Thoracic aorta (tissue), 2 donors: ENCODE measurements around the gene GABRG3. TPM values are rescaled to one million over a fixed set of nuclear protein-coding genes. Genes with fewer than 3 reads are reported as not detected.

Experiments
- ATAC-seq: fragments of 150-250 bp; one replicate; pipeline ENCODE4 v1.8.0; 2017; ENCODE audit warnings: low read depth; ENCODE audit not compliant: insufficient number of reproducible peaks, low FRiP score
- DNase-seq: peaks from one replicate; pipeline ENCODE4 v3.0.0-alpha.2; 2020; ENCODE audit warnings: low spot score
- H3K27ac ChIP-seq, 2 donors: fragments of 200-600 bp; sonication (generic); 1 replicate in 1 of 2; 2 replicates in 1 of 2; pipeline ENCODE4 v1.5.1; 2016; ENCODE audit warnings: mild to moderate bottlenecking in 2 of 2, moderate library complexity in 2 of 2
- H3K27me3 ChIP-seq: fragments of 200-600 bp; sonication (generic); replicated peaks from 2 replicates; pipeline ENCODE4 v1.6.0; 2016; ENCODE audit warnings: mild to moderate bottlenecking; ENCODE audit not compliant: insufficient read depth
- H3K36me3 ChIP-seq: fragments of 200-600 bp; sonication (generic); one replicate; pipeline ENCODE4 v1.5.1; 2016
- H3K4me1 ChIP-seq, 2 donors: fragments of 200-600 bp; sonication (generic); 1 replicate in 1 of 2; 2 replicates in 1 of 2; pipeline versions ENCODE4 v1.5.1 to v1.6.0; 2016; ENCODE audit warnings: low read depth in 2 of 2, mild to moderate bottlenecking in 1 of 2; ENCODE audit not compliant: control insufficient read depth in 1 of 2
- H3K4me3 ChIP-seq: fragments of 200-600 bp; sonication (generic); 2 replicates; pipeline ENCODE4 v1.5.1; 2016; ENCODE audit warnings: mild to moderate bottlenecking
- H3K9me3 ChIP-seq: fragments of 200-600 bp; sonication (generic); 2 replicates; pipeline ENCODE4 v1.5.1; 2016
- total RNA-seq, 2 donors: library from RNA; depleted of rRNA; stranded (reverse); fragments of >200 nt; gene quantifications; one replicate each; pipeline versions ENCODE4 v1.1.0 to v1.2.3, GENCODE V29; 2016
- TF ChIP-seq, protein P1 (sequence below): fragments of 200-600 bp; sonication (generic); IDR thresholded peaks from one replicate; pipeline ENCODE4 v1.5.1; 2019; ENCODE audit warnings: antibody characterized with exemption

GABRG3 gene
- total RNA-seq, 2 donors from 2014 or later = not detected

- TF ChIP-seq, protein P1, sequence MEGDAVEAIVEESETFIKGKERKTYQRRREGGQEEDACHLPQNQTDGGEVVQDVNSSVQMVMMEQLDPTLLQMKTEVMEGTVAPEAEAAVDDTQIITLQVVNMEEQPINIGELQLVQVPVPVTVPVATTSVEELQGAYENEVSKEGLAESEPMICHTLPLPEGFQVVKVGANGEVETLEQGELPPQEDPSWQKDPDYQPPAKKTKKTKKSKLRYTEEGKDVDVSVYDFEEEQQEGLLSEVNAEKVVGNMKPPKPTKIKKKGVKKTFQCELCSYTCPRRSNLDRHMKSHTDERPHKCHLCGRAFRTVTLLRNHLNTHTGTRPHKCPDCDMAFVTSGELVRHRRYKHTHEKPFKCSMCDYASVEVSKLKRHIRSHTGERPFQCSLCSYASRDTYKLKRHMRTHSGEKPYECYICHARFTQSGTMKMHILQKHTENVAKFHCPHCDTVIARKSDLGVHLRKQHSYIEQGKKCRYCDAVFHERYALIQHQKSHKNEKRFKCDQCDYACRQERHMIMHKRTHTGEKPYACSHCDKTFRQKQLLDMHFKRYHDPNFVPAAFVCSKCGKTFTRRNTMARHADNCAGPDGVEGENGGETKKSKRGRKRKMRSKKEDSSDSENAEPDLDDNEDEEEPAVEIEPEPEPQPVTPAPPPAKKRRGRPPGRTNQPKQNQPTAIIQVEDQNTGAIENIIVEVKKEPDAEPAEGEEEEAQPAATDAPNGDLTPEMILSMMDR = no peak
- ATAC-seq = no peak
Measured at GRCh38 chr15:26934848-26935247, 36.1 kb upstream of the GABRG3 start.

GRCh38 chr15:26935322-26935721 is 35.7 kb upstream of the GABRG3 start:
- ATAC-seq = no peak
- H3K36me3 ChIP-seq = no peaks in the 10 kb centered on the region
- TF ChIP-seq, protein P1 = no peak
- no peak overlapping the region for H3K27ac ChIP-seq
- H3K4me1 ChIP-seq = no peaks in the 10 kb centered on the region
- no peak for DNase-seq
- H3K4me3 ChIP-seq = no peak overlapping the region
- no peaks in the 10 kb centered on the region for H3K9me3 ChIP-seq
- H3K27me3 ChIP-seq = no peaks in the 10 kb centered on the region

More at GRCh38 chr15:26934848-26935247, 36.1 kb upstream of the GABRG3 start:
- no peaks in the 10 kb centered on the region for H3K4me1 ChIP-seq
- H3K9me3 ChIP-seq = no peaks in the 10 kb centered on the region
- no peak for DNase-seq
- H3K36me3 ChIP-seq = no peaks in the 10 kb centered on the region
- no peaks in the 10 kb centered on the region for H3K27me3 ChIP-seq
- H3K27ac ChIP-seq = no peak overlapping the region
- no peak overlapping the region for H3K4me3 ChIP-seq

DNA sequence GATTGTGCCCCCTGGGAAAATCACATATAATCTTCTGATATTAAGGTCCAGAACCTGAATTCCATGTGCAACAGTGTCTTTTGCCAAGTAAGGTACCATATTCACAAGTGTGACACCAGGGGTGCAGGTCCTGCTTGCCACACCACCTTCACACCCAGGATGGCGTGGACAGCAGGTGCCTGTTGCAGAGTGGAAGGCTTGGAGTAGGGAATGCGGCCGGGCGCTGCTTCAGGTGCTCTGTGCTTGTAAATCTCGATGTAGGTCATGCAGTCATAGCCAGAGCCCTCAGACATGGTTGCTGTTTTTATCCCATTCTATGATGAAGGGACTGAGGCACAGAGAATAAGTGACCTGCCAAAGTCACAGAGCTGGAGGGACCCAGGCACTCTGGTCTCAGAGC is 34.5 kb upstream of the GABRG3 start:
- Histone ChIP-seq H3K27ac (no peak overlapping the region), H3K4me1 (no peaks in the 10 kb centered on the region), H3K9me3 (no peaks in the 10 kb centered on the region), H3K36me3 (no peaks in the 10 kb centered on the region), H3K4me3 (no peak overlapping the region), H3K27me3 (no peaks in the 10 kb centered on the region)
- no peak for ATAC-seq
- DNase-seq = no peak
- TF ChIP-seq, protein P1 = no peak

DNA sequence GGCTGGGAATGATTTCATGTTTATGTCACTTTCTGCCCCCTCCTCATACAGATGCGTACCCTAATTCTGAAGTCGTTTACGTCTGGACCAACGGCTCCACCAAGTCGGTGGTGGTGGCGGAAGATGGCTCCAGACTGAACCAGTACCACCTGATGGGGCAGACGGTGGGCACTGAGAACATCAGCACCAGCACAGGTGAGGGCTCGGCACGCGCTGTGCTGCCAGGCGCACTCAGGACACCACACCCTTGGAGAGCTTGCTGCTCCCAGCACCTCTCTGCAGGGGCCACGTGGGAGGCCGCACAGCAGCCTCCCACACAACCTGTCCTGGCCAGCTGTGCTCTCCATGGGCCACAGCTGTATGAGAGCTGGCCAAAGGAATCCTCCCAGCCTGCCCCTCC is 33.8 kb upstream of the GABRG3 start:
- Histone ChIP-seq H3K36me3 (no peaks in the 10 kb centered on the region), H3K4me3 (no peak overlapping the region), H3K9me3 (no peaks in the 10 kb centered on the region), H3K27ac (no peak overlapping the region), H3K4me1 (no peaks in the 10 kb centered on the region), H3K27me3 (no peaks in the 10 kb centered on the region)
- DNase-seq = no peak
- TF ChIP-seq, protein P1 = no peak
- ATAC-seq = no peak

- no peaks in the 10 kb centered on the region for H3K4me1 ChIP-seq
- DNase-seq = no peak
- TF ChIP-seq, protein P1 = no peak
- no peak overlapping the region for H3K4me3 ChIP-seq
- no peaks in the 10 kb centered on the region for H3K36me3 ChIP-seq
- no peaks in the 10 kb centered on the region for H3K27me3 ChIP-seq
- no peaks in the 10 kb centered on the region for H3K9me3 ChIP-seq
- no peak for ATAC-seq
- H3K27ac ChIP-seq = no peak overlapping the region
Measured at GRCh38 chr15:26939398-26939797, 31.6 kb upstream of the GABRG3 start.
